ENCODE results near the gene MLKL.

MLKL gene

GRCh38 chr16:74727903-74728302, 27.2 kb upstream of the MLKL start:
- TF ChIP-seq CTCF (IDR thresholded peaks at IDR 0.05; ENCODE audit: insufficient read depth, low read length) (no peak), SPI1 (IDR thresholded peaks at IDR 0.05; ENCODE audit: borderline replicate concordance, low read depth) (no peak), POLR2AphosphoS5 (IDR thresholded peaks at IDR 0.05; ENCODE audit: low read depth) (no peak), REST (IDR thresholded peaks at IDR 0.05; ENCODE audit: insufficient replicate concordance, low read depth) (no peak), GABPA (IDR thresholded peaks at IDR 0.05; ENCODE audit: low read depth) (no peak)
- no peaks in the 10 kb centered on the region for H3K27me3 ChIP-seq (ENCODE audit: insufficient read depth, poor library complexity, severe bottlenecking)
- H3K27ac ChIP-seq (replicated peaks), result no peak overlapping the region
- no peak for DNase-seq (ENCODE audit: low read depth in 1 of 2, low spot score in 1 of 2)
- no peak overlapping the region for H3K4me3 ChIP-seq (replicated peaks; ENCODE audit: insufficient read depth, low read length)

GRCh38 chr16:74726716-74727115, 26.1 kb upstream of the MLKL start:
- TF ChIP-seq CTCF (IDR thresholded peaks at IDR 0.05; ENCODE audit: insufficient read depth, low read length) (peak; percentile 96), GABPA (IDR thresholded peaks at IDR 0.05; ENCODE audit: low read depth) (no peak), REST (IDR thresholded peaks at IDR 0.05; ENCODE audit: insufficient replicate concordance, low read depth) (no peak)
- no peaks in the 10 kb centered on the region for H3K27me3 ChIP-seq (ENCODE audit: insufficient read depth, poor library complexity, severe bottlenecking)
- no peak overlapping the region for H3K4me3 ChIP-seq (replicated peaks; ENCODE audit: insufficient read depth, low read length)
- DNase-seq (ENCODE audit: low read depth in 1 of 2, low spot score in 1 of 2), result peak; percentile 47 to 72
- H3K27ac ChIP-seq (replicated peaks), result no peak overlapping the region

- TF ChIP-seq POLR2AphosphoS5 (IDR thresholded peaks at IDR 0.05; ENCODE audit: low read depth) (no peak), REST (IDR thresholded peaks at IDR 0.05; ENCODE audit: insufficient replicate concordance, low read depth) (no peak), SPI1 (IDR thresholded peaks at IDR 0.05; ENCODE audit: borderline replicate concordance, low read depth) (no peak)
- DNase-seq (ENCODE audit: low read depth in 1 of 2, low spot score in 1 of 2), result no peak
Observed at GRCh38 chr16:74725651-74726455, 25.2 kb upstream of the MLKL start.

More at GRCh38 chr16:74725651-74726455, 25.2 kb upstream of the MLKL start:
- Histone ChIP-seq H3K4me3 (replicated peaks; ENCODE audit: insufficient read depth, low read length) (no peak overlapping the region), H3K27ac (replicated peaks) (no peak overlapping the region), H3K27me3 (ENCODE audit: insufficient read depth, poor library complexity, severe bottlenecking) (no peaks in the 10 kb centered on the region)

Measured in HL-60 (cell line).